GM12878 (cell line): ENCODE measurements around the gene PHOX2A. TPM values are rescaled to one million over a fixed set of nuclear protein-coding genes. Genes with fewer than 3 reads are reported as not detected.

Source experiments
- BACH1 ChIP-seq: fragments of 450-650 bp; IDR thresholded peaks from 2 replicates; pipeline ENCODE4 v1.6.1; 2017; ENCODE audit warnings: mild to moderate bottlenecking, borderline replicate concordance
- CBFB ChIP-seq: IDR thresholded peaks from 2 replicates; pipeline ENCODE4 v1.6.1; 2016; ENCODE audit warnings: antibody characterized with exemption, low read depth
- CREM ChIP-seq: IDR thresholded peaks from 2 replicates; pipeline ENCODE4 v1.6.1; 2014; ENCODE audit warnings: antibody characterized with exemption, low read depth
- DPF2 ChIP-seq: fragments of 450-650 bp; IDR thresholded peaks from 2 replicates; pipeline ENCODE4 v1.6.1; 2017; ENCODE audit warnings: mild to moderate bottlenecking
- FOXK2 ChIP-seq: fragments of 450-650 bp; IDR thresholded peaks from 2 replicates; pipeline ENCODE4 v1.6.1; 2017; ENCODE audit warnings: mild to moderate bottlenecking, moderate library complexity
- GATAD2B ChIP-seq: fragments of 450-650 bp; conservative IDR thresholded peaks from 2 replicates; pipeline ENCODE4 v1.6.1; 2017; ENCODE audit warnings: low read depth, mild to moderate bottlenecking, moderate library complexity
- MTA2 ChIP-seq: fragments of 450-650 bp; IDR thresholded peaks from 2 replicates; pipeline ENCODE4 v1.6.1; 2016; ENCODE audit warnings: low read depth, mild to moderate bottlenecking, moderate library complexity
- NBN ChIP-seq: fragments of 450-650 bp; IDR thresholded peaks from 2 replicates; pipeline ENCODE4 v1.6.1; 2016
- NFIC ChIP-seq: IDR thresholded peaks from 2 replicates; pipeline ENCODE4 v1.6.1; 2012; ENCODE audit warnings: low read depth, mild to moderate bottlenecking, inconsistent platforms, low read length, moderate library complexity
- NFXL1 ChIP-seq: fragments of 450-650 bp; IDR thresholded peaks from 2 replicates; pipeline ENCODE4 v1.6.1; 2017; ENCODE audit warnings: antibody characterized with exemption, mild to moderate bottlenecking, borderline replicate concordance
- NR2C2 ChIP-seq: IDR thresholded peaks from 2 replicates; pipeline ENCODE4 v1.6.1; 2011; ENCODE audit warnings: borderline replicate concordance, low read depth; ENCODE audit not compliant: control insufficient read depth, insufficient read length
- RB1 ChIP-seq: fragments of 450-650 bp; formaldehyde crosslinking; IDR thresholded peaks from 2 replicates; pipeline ENCODE4 v1.6.1; 2017; ENCODE audit warnings: mild to moderate bottlenecking, borderline replicate concordance
- RCOR1 ChIP-seq: conservative IDR thresholded peaks from 2 replicates; pipeline ENCODE4 v1.6.1; 2012; ENCODE audit warnings: low read depth, low read length, improper control_type of control experiment
- YY1 ChIP-seq: IDR thresholded peaks from 2 replicates; pipeline ENCODE4 v1.6.1; 2011; ENCODE audit warnings: low read depth, mild to moderate bottlenecking, low read length
- ZNF384 ChIP-seq: IDR thresholded peaks from 2 replicates; pipeline ENCODE4 v1.6.1; 2012; ENCODE audit warnings: low read depth, mild to moderate bottlenecking, low read length, improper control_type of control experiment, borderline replicate concordance
- polyA plus RNA-seq, 11 experiments: library from polyadenylated mRNA; depleted of rRNA in 4 of 11; unstranded in 6 of 11; stranded (reverse) in 5 of 11; fragments of >200 nt; fragmentation: Nextera tagmentation in 4 of 11; fragmentation: Illumina TruSeq in 1 of 11; extraction: Ambion mirVana in 4 of 11; extraction: Trizol in 1 of 11; gene quantifications; 1 replicate in 1 of 11; 2 replicates in 10 of 11; pipeline versions ENCODE4 v1.2.1 to v1.2.3, GENCODE V29; 2011 to 2016; ENCODE audit warnings: inconsistent platforms in 2 of 11, missing spikeins in 2 of 11, low read depth in 1 of 11
- total RNA-seq, 4 experiments: library from RNA; depleted of rRNA in 3 of 4; stranded (reverse); fragments of >200 nt in 3 of 4; fragmentation: Illumina TruSeq in 1 of 4; extraction: Trizol in 1 of 4; gene quantifications; 2 replicates each; pipeline versions ENCODE4 v1.2.1 to v1.2.3, GENCODE V29; 2013 to 2021
- TF ChIP-seq, protein P1 (sequence below): fragments of 450-650 bp; IDR thresholded peaks from 2 replicates; pipeline ENCODE4 v1.6.1; 2017; ENCODE audit warnings: borderline replicate concordance
- TF ChIP-seq, protein P2 (sequence below): IDR thresholded peaks from 2 replicates; pipeline ENCODE4 v1.6.1; 2011; ENCODE audit warnings: mild to moderate bottlenecking, low read depth, low read length, moderate library complexity; ENCODE audit not compliant: insufficient replicate concordance
- TF ChIP-seq, protein P3 (sequence below): fragments of 450-650 bp; conservative IDR thresholded peaks from 2 replicates; pipeline ENCODE4 v1.6.1; 2017; ENCODE audit warnings: mild to moderate bottlenecking, moderate library complexity
- TF ChIP-seq, protein P4 (sequence below): fragments of 450-650 bp; IDR thresholded peaks from 2 replicates; pipeline ENCODE4 v1.6.1; 2017; ENCODE audit warnings: mild to moderate bottlenecking, moderate library complexity
- TF ChIP-seq, protein P5 (sequence below): IDR thresholded peaks from 2 replicates; pipeline ENCODE4 v1.6.1; 2011; ENCODE audit warnings: borderline replicate concordance, low read depth, mild to moderate bottlenecking, moderate library complexity, low read length; ENCODE audit not compliant: insufficient read depth, poor library complexity, severe bottlenecking

Gene PHOX2A
- total and polyA plus RNA-seq, 10 of the 15 experiments (the other 5 are each of a cell fraction or from before 2014, with no cell fraction given) = not detected

DNA sequence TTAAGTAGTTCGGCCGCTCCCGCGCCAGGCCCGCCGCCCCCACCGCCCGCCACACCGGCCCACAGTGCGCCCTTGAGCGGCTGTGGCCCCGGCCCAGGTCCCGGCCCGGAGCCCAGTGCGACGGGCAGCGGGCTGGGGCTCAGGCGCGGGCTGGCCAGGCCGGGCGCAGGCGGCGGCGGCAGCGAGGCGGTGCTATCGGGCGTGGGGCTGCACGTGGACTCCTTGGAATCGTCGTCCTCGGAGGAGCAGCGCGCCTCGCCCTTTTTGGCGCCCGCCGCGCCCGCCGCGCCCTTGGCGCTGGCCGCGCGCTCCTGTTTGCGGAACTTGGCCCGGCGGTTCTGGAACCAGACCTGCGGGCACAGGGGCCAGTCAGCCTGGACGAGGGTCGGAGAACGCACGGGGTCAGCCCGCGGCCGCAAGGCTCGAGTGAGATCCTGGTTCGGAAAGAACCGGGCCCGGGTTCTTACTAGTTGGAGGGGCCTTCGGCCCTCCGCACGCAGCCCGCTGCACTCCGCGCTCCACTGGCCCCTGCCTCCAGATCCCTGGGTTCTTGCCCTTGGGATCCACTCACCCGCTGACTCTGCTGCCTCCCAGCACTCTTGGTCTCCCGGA is 4.0 kb downstream of the PHOX2A start (continued):
- no peak for TF ChIP-seq RB1
- no peak for TF ChIP-seq CBFB
- TF ChIP-seq, protein P1, sequence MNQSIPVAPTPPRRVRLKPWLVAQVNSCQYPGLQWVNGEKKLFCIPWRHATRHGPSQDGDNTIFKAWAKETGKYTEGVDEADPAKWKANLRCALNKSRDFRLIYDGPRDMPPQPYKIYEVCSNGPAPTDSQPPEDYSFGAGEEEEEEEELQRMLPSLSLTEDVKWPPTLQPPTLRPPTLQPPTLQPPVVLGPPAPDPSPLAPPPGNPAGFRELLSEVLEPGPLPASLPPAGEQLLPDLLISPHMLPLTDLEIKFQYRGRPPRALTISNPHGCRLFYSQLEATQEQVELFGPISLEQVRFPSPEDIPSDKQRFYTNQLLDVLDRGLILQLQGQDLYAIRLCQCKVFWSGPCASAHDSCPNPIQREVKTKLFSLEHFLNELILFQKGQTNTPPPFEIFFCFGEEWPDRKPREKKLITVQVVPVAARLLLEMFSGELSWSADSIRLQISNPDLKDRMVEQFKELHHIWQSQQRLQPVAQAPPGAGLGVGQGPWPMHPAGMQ = no peak
- TF ChIP-seq, protein P2, sequence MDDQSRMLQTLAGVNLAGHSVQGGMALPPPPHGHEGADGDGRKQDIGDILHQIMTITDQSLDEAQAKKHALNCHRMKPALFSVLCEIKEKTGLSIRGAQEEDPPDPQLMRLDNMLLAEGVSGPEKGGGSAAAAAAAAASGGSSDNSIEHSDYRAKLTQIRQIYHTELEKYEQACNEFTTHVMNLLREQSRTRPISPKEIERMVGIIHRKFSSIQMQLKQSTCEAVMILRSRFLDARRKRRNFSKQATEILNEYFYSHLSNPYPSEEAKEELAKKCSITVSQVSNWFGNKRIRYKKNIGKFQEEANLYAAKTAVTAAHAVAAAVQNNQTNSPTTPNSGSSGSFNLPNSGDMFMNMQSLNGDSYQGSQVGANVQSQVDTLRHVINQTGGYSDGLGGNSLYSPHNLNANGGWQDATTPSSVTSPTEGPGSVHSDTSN = no peak
- no peak for TF ChIP-seq NFXL1
- TF ChIP-seq CREM = no peak
- TF ChIP-seq DPF2 = 0 out of 2 replicates have a peak, but pooled peaks have one; percentile 16
- TF ChIP-seq NFIC = no peak
- TF ChIP-seq FOXK2 = no peak
- TF ChIP-seq, protein P3, sequence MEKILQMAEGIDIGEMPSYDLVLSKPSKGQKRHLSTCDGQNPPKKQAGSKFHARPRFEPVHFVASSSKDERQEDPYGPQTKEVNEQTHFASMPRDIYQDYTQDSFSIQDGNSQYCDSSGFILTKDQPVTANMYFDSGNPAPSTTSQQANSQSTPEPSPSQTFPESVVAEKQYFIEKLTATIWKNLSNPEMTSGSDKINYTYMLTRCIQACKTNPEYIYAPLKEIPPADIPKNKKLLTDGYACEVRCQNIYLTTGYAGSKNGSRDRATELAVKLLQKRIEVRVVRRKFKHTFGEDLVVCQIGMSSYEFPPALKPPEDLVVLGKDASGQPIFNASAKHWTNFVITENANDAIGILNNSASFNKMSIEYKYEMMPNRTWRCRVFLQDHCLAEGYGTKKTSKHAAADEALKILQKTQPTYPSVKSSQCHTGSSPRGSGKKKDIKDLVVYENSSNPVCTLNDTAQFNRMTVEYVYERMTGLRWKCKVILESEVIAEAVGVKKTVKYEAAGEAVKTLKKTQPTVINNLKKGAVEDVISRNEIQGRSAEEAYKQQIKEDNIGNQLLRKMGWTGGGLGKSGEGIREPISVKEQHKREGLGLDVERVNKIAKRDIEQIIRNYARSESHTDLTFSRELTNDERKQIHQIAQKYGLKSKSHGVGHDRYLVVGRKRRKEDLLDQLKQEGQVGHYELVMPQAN = no peak
- no peak for TF ChIP-seq ZNF384
- TF ChIP-seq, protein P4, sequence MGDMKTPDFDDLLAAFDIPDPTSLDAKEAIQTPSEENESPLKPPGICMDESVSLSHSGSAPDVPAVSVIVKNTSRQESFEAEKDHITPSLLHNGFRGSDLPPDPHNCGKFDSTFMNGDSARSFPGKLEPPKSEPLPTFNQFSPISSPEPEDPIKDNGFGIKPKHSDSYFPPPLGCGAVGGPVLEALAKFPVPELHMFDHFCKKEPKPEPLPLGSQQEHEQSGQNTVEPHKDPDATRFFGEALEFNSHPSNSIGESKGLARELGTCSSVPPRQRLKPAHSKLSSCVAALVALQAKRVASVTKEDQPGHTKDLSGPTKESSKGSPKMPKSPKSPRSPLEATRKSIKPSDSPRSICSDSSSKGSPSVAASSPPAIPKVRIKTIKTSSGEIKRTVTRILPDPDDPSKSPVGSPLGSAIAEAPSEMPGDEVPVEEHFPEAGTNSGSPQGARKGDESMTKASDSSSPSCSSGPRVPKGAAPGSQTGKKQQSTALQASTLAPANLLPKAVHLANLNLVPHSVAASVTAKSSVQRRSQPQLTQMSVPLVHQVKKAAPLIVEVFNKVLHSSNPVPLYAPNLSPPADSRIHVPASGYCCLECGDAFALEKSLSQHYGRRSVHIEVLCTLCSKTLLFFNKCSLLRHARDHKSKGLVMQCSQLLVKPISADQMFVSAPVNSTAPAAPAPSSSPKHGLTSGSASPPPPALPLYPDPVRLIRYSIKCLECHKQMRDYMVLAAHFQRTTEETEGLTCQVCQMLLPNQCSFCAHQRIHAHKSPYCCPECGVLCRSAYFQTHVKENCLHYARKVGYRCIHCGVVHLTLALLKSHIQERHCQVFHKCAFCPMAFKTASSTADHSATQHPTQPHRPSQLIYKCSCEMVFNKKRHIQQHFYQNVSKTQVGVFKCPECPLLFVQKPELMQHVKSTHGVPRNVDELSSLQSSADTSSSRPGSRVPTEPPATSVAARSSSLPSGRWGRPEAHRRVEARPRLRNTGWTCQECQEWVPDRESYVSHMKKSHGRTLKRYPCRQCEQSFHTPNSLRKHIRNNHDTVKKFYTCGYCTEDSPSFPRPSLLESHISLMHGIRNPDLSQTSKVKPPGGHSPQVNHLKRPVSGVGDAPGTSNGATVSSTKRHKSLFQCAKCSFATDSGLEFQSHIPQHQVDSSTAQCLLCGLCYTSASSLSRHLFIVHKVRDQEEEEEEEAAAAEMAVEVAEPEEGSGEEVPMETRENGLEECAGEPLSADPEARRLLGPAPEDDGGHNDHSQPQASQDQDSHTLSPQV = no peak
- no peak for TF ChIP-seq NBN
- TF ChIP-seq, protein P5, sequence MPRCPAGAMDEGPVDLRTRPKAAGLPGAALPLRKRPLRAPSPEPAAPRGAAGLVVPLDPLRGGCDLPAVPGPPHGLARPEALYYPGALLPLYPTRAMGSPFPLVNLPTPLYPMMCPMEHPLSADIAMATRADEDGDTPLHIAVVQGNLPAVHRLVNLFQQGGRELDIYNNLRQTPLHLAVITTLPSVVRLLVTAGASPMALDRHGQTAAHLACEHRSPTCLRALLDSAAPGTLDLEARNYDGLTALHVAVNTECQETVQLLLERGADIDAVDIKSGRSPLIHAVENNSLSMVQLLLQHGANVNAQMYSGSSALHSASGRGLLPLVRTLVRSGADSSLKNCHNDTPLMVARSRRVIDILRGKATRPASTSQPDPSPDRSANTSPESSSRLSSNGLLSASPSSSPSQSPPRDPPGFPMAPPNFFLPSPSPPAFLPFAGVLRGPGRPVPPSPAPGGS = peak; percentile 40
- peak; percentile 9; the same call in 1 of the 2 replicates for TF ChIP-seq BACH1
- TF ChIP-seq NR2C2 = no peak
- no peak for TF ChIP-seq MTA2
- TF ChIP-seq YY1 = no peak
- no peak for TF ChIP-seq RCOR1
- TF ChIP-seq GATAD2B = 0 out of 2 replicates have a peak, but pooled peaks have one; percentile 32
